GM19328 (cell line): ENCODE results near the gene OPTN.
"Not testable (repeated sequence)": the region's sequence is repeated elsewhere in the genome, so short reads cannot be mapped to it uniquely, and the experiment has no call there.

Source experiments
- ATAC-seq: cut with Tn5 transposase; IDR thresholded peaks from one replicate; pipeline ENCODE4 v1.9.1; 2021; ENCODE audit warnings: mild to moderate bottlenecking, moderate library complexity; ENCODE audit not compliant: unreplicated experiment

Gene OPTN

DNA sequence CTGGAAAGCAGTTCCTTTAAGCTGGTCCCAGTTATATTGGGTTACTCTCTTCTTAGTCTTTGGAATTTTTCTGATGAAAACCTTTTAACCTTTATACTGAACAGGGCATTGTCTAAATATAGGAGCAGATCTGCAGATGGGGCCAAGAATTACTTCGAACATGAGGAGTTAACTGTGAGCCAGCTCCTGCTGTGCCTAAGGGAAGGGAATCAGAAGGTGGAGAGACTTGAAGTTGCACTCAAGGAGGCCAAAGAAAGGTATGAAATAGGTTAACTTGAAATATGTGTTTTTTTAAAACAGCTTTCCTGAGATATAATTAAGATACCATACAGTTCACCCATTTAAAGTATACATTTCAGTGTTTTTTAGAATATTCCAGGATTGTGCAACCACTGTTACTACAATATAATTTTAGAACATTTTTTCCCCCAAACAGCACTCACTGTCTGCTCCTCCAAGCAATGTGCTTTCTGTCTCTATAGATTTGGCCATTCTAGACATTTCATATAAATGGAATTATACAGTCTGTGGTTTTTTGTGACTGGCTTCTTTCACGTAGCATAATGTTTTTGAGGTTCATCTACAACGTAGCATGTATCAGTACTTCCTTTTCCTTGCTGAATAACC, 18.9 kb downstream of the OPTN start:
- no peak for ATAC-seq

DNA sequence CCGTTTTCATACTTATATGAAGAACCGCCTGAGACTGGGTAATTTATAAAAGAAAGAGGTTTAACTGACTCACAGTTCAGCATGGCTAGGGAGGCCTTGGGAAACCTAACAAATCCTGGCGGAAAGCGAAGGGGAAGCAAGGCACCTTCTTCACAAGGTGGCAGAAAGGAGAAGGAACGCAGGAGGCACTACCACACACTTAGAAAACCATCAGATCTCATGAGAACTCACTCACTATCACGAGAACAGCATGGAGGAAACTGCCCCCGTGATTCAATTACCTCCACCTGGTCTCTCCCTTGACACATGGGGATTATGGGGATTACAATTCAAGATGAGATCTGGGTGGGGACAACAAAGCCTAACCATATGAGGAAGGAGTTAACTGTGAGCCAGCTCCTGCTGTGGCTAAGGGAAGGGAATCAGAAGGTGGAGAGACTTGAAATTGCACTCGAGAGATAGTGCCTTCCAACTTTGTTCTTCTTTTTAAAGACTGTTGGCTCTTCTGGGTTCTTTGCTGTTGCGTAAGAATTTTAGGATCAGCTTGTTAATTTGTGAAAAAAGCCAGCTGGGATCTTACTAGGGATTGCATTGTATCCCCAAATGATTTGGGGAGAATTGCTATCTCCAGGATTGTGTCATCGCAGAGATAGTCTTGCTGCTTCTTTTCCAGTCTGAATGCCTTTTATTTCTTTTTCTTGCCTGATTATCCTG, 21.0 kb downstream of the OPTN start:
- no peak for ATAC-seq

DNA sequence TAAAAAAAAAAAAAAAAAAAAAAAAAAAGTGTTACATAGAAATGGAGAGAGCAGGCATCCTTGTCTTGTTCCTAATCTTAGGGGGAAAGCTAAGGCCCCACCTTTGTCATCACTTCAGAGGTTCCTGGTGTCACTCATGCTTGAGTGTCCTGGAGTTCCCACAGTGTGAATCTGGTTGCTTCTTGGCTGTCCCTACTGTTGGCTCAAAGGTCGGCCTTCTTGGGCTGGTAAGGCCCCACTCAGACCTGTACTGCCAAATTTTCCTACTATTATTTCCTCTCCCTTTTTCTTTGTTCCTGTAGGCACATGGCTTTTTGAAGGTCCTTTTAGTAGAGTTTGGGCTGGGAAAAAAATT, 21.5 kb downstream of the OPTN start:
- no peak for ATAC-seq

DNA sequence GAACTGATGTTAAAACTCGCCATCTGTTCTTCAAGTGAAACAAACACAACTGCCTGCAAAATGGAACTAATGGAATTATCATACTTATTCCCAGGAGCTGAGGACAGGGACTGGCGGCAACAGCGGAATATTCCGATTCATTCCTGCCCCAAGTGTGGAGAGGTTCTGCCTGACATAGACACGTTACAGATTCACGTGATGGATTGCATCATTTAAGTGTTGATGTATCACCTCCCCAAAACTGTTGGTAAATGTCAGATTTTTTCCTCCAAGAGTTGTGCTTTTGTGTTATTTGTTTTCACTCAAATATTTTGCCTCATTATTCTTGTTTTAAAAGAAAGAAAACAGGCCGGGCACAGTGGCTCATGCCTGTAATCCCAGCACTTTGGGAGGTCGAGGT, 36.7 kb downstream of the OPTN start:
- no peak for ATAC-seq

DNA sequence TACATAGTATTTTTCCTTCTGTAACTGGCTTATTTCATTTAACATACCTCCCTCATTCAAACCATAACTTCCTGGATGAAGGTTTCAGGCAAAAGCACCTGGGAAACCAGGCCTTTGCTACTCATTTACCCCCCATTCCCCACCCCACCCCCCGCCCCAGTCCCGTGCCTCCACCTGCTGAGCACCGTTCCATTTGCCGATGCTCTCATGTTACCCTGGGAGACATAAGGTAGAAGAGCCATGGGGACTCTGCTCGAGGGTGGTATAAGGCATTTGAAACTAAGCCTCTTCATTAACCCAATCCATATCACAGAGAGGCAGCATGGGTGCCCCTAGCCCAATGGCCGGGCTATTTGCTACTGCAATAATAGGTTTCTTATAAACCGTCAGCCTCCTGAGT, 39.2 kb downstream of the OPTN start:
- ATAC-seq = no peak

DNA sequence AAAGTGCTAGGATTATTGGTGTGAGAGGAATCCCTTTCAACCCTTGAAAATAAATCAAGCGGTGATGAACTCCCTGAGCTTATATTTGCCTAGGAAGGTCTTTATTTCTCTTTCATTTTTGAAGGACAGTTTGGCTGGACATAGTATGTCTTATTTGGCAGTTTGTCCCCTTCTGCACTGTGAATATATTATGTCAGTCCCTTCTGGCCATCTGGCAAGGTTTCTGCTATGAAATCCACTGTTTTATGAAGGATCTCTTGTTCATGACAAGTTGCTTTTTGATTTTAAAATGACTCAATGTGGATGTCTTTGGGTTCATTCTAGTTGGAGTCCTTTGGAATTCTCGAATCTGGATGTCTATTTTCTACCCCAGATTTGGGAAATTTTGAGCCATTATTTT, 39.7 kb downstream of the OPTN start:
- no peak for ATAC-seq

DNA sequence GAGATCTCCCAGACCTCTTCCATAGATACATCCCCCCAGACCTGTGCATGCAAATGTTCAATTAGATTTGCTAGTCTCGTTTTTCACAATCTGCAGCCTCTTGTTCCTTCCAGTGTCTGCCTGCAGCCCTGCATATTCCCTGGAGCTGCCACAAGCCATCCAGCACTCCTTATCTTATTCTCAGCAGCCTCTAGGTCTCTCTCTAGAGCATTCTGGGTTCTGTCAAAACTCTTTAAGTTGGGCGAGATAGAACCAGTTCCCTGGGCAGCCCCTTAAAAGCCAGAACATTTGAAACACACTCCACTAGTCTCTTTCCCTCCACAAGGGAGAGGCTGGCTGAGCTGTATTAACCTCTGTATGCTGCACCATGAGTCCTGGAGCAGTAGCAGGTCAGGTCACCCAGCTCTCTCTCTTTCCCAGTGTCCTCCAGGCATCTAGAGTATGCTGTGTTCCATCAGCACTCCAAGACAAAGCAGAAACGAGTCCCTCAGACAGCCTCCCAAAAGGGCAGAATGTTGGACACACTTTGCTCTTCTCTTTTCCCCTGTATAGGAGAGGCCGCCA, 40.7 kb downstream of the OPTN start:
- ATAC-seq = no peak

DNA sequence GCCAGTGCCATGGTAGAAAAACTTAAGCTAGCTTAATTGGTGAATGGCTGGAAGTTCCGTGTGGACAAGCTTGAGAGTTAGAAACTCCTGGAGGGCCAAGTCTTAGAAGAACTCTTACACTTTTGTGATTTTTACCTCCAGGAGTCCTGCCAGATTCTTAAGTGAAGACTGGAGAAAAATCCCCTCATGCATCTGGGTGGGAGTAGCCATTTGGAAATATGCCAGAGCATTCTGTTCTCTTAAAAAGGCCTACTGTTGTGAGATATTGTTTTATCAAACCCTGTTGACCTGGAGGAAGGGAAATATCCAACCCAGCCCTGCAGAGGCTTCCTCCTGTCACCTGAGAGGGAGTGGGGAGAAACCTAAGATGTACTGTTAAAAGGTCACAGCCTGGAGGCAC, 43.8 kb downstream of the OPTN start:
- ATAC-seq = no peak

DNA sequence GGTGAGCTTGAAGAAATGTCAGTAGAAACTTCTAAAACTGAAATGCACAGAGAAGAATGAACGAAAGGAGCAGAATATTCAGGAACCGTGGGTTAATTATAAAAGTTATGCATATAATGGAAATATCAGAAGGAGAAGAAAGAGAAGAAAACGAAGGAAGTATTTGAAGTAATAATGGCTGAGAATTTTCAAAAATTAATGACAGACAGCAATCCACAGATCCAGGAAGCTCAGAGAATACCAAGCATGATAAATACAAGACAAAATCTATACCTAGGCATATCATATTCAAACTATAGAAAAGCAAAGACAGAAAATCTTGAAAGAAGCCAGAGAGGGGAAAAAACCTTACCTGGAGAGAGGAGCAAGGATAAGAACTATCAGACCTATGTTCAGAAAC, 44.9 kb downstream of the OPTN start:
- no peak for ATAC-seq

DNA sequence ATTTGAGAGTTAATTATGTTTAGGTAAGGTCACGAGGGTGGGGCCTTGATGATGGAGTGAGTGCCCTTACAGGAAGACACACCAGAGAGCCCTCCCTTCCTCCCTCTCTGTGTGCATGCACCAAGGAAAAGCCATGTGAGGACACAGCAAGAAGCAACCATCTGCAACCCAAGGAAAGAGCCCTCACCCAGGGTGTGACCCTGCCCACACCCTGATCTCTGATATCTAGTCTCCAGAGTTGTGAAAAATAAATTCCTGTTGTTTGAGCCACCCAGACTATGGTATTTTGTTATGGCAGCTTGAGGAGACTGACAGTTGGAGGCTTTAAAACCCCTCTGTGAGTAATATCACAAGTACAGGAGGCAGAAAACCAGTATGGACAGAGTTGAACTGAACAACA, 46.4 kb downstream of the OPTN start:
- no peak for ATAC-seq

DNA sequence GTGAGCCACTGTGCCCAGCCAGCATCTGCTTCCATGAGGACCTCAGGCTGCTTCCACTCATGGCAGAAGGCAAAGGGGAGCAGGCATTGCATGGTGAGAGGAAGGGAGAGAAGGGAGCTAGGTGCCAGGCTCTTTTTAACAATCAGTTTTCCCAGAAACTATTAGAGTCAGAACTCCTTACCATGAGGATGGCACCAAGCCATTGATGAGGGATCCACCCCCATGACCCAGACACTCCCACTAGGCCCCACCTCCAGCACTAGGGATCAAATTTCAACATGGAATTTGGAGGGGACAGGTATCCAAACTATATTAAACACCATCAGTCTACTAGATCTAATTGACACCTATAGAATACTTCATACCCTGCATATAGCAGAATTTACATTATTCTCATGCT, 47.2 kb downstream of the OPTN start:
- no peak for ATAC-seq

DNA sequence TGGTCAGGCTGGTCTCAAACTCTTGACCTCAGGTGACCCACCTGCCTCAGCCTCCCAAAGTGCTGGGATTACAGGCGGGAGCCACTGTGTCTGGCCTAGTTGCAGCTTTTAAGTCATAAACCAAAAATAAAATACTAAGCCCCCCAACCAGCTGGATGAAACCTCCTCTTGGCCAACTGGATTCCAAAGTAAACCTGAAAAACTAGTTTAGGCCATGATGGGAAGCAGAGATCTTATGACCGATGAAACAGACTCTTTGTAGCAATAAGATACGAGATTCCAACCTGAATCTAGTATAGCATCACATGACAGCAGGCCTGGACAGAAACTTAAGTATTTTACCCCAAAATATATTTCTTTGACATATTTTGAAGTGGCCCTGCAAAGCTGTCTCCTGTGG, 52.3 kb downstream of the OPTN start:
- no peak for ATAC-seq

DNA sequence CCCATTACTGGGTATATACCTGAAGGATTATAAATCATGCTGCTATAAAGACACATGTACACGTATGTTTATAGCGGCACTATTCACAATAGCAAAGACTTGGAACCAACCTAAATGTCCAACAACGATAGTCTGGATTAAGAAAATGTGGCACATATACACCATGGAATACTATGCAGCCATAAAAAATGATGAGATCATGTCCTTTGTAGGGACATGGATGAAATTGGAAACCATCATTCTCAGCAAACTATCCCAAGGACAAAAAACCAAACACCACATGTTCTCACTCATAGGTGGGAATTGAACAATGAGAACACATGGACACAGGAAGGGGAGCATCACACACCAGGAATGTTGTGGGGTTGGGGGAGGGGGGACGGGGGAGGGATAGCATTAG, 55.9 kb downstream of the OPTN start:
- ATAC-seq = not testable (repeated sequence)

DNA sequence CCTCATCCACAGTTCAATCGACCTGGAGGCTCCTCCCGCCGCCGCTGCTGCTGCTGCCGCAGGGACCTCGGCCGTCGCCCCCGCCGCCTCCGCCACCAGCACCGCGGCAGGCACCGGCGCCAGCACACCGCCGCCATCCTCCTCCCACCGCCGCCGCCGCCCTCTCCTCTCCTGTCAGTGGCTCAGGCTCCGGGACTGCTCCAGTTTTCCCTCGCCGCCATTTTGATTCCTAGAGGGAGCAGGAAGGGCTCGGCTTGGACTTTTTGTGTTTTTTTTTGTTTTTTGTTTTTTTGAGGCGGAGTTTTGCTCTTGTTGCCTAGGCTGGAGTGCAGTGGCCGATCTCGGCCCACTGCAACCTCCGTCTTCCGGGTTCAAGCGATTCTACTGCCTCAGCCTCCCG, 58.4 kb downstream of the OPTN start:
- ATAC-seq = no peak

DNA sequence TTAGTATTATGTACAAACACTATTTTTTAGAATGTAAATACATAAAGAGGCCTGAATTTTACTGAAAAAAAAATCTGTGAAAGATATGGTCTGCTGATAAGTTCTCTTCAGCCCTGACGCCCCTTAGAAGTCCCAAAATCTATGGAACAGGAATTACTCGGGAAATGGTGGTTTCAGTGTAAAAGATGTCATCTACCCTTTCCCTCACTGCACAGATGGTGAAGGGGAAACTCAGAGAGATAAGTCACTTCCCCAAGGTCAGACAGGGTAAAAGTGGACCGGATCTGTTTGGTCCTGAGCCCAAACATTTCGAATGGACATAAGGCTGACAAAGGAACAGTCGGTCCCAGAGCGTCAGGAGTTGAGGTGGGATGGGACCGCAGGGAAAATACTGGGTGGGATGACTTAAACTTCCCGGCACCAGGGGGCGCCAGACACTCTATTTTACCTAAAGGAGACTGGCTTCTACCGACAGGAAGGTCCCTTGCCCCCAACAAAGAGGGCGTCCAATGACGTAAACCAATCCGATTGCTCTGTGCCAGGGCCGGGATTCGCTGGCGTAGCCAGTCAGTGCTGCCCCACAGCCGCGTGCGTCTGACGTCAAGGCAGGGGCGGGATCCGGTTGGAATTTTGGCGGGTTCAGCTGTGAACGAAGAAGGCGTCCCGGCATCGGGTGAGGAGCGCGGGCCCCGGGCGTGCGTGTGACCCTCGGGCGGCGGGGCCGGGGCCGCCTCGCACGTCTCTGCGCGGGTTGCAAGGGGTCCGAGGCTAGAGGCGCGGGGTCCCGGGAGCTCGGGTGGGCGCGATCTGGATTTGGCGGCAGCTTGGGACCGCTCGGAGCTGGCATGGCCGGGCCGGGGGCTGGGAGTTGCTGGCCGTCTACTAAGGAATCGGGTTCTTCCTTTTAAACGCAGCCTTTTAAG, 61.2 kb downstream of the OPTN start, which contains the start of gene MCM10:
MCM10 (plus strand) TSS at position 625 of the 923 bp plus-strand sequence. CDS start 2,645 bp downstream, outside the sequence.
- ATAC-seq = peak; percentile 100

DNA sequence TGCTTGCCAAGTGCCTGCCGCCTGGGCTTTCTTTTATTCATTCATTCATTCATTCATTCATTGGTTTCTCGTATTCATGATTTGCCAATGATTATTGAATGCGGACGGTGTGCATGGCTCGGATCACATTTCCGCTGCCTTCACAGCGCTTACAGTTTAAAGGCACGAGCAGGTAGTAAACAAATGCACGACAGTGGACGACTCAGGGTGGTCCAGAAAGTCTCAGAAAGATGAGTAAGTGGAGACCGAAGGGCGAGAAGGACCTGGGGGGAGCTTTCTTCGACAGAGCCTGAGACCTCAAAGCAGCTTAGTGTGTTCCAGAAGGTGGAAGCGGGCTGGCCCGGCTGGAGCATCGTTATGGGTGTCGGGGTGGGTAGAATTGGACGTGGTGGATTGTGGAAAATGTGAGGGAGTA, 61.9 kb downstream of the OPTN start:
- ATAC-seq = no peak

DNA sequence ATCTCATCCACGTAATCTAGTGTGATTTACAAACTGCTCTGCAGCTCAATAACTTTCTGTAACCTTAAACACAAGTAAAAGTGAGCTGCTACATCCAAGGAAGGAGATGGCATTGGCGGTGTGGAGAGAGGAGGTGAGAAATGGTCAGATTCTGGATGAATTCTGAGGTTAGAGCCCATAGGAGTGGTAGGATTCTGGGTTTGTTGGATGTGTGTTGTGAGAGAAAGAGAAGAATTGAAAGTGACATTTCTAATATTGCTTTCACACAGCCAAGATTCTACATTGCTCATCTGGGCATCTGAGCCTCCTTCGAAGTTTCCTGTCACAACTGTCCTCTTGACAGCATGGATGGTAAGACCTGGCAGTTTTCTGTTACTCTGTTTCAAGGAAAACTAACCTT, 63.9 kb downstream of the OPTN start:
- ATAC-seq = no peak

DNA sequence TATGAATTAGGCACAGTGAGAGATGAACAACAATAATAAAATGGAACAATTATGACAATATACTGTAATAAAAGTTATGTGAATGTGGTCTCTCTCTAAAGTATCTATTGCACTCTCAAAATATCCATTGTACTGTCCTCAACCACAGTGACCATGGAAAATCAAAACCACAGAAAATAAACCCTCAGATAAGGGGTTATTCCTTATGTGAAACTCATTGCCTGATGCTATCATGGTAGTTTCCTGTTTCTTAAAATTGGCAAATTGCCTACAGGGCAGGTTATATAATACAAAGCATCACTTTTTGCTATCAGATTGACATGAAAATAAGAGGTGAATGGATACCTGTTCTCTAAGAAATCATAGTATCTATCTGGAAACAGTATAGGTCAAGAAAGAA, 65.2 kb downstream of the OPTN start:
- ATAC-seq = no peak

DNA sequence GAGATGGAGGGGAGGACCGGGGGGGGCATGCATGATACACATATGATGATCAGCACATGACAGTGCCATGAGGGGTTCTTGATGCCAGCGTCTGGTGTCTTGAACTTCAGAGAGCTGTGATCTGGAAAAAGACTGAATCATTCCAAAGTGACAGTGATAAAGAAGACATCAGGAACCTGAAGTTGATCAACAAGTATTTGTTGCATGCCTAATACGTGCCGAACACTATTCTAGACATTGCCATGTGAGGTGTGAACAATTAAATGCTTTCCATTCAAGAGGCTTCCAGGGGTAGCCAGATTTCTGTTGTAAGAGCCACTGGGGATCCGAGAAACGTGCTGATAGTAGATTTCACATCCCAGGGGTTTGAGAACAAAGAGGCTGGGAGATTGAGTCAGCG, 67.6 kb downstream of the OPTN start:
- ATAC-seq = no peak

DNA sequence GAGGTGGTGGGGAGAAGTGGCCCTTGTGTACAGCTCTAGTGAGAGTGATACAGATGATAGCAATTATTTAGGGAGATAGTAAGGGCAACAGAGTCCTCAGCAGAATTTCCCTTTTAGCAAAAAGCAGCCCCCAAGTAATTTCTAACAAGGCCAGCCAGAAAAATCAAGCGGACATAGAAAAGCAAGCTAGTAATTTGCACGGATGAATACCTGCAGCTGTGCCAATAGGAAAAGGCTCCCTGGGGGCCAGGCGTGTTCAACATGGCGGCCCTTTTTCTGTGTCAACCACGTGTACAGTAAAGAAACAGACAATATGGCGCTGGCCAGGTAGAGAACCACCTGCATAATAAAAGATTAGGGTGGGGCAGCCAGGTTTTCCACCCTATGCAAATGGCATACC, 68.8 kb downstream of the OPTN start:
- ATAC-seq = no peak

DNA sequence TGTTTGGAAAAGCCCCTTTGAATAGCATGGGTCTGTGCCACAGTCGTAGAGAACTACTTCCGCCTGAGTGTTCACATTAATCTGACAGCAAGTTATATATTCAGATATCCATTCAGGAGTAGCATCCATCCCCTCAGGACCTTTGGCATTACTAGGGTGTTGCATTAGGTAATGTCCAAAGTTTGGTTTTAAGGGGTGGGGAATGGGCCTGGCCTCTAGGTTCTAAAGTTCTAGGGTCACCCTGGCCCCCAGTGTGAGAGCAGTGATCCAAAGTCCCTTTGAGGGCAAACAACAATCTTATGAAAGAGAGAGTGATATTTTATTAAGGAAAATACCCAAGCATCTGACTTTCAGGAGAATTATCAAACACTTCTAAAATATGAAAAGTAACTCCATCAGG, 73.7 kb downstream of the OPTN start:
- no peak for ATAC-seq

DNA sequence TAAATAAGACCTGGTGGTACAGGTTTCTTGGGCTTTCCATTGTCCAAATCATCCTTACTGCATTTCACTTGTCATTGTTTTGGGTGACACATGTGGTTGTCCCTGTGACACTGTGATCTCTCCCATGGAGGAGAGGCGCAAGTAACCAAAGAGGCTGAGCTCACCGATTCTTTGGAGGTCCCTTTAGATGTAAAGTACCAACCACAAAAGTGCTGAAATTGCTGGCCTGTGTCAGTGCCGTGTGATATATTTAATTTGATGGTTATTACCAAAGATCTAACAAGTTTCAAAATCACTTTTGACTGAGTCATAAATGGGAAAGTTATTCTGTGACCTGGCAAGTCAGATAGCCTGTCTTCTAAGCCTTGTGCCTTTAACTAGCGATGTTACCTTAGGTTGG, 80.8 kb downstream of the OPTN start:
- no peak for ATAC-seq
